ACHN (cell line): ENCODE measurements around the gene DMGDH.

ENCODE experiments used
- DNase-seq: peaks from one replicate; pipeline ENCODE4 v3.0.0-alpha.2; 2015
- in situ Hi-C: cut with HindIII; loops from 2 replicates; pipeline ENCODE4 v1.10.0; 2017; ENCODE audit warnings: low sequenced_read_pairs, low pct_ligation_motif_present, low pct_unique_long_range_greater_than_20kb

The DMGDH gene

DNA sequence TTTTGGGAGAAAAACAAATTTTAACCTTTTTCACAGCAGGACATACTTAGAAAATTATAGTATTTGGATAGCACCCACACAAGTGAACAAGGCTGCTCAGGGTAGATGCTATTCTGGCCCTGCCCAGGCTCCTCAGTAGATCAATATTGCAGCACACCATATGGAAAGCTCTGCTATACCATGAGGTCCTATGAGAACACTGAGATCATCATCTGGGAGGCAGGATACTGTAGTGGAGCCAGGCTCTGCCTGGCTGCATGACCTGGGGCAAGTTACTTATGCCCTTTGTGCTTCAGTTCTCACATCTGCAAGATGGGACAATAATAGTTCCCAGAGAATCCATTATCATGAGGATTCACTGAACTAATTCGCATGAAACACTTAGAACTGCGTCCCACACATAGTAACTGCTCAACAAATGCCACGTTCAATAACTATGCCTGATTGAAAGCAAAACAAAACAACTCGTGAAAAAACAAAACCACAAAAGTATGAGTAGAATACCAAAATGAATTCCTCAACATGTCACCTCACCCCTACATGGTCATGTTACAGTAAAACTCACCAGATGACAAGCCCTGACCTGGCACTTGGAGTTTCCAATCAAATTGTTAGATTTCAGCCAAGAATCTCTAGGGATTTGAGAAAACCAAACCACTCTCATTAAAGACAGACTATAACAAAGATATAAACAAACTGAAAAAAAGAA, 116.2 kb downstream of the DMGDH start:
- DNase-seq, result no peak
- in situ Hi-C loops, result no loop called here
